AG04449 (cell line): ENCODE results near the gene DCTN3.

ENCODE experiments used
- CTCF ChIA-PET: fragments of 350-600 bp; formaldehyde crosslinking; extraction: SDS; loops from one replicate; lab custom pipeline; 2021; ENCODE audit warnings: antibody characterized with exemption; lab: Yijun Ruan, JAX
- POLR2A ChIA-PET: fragments of 400-600, 350-600 bp; formaldehyde crosslinking; extraction: SDS; loops from one replicate; lab custom pipeline; 2020; ENCODE audit warnings: antibody characterized with exemption, inconsistent platforms; lab: Yijun Ruan, JAX
- DNase-seq: peaks from one replicate; pipeline ENCODE4 v3.0.0-alpha.2; 2010; ENCODE audit warnings: low read depth, low spot score
- H3K4me3 ChIP-seq: 2 replicates; pipeline ENCODE4 v1.5.1; 2011; ENCODE audit warnings: low read depth, mild to moderate bottlenecking, control low read depth, low read length
- CTCF ChIP-seq: IDR thresholded peaks from one replicate; pipeline ENCODE4 v1.5.1; 2011; ENCODE audit warnings: mild to moderate bottlenecking, moderate library complexity, low read length, control low read depth, inconsistent platforms; ENCODE audit not compliant: insufficient read depth; ENCODE audit errors: missing control alignments

Gene DCTN3

GRCh38 chr9:34573599-34574325 lies 46.5 kb downstream of the DCTN3 start:
- ChIA-PET POLR2A (no interaction called here), CTCF (interaction anchor here (0.9 to 11.5 kb wide), 3 partner anchors 14 to 29 kb away, joined by 4 to 119 read pairs (median 12); no protein-coding TSS in a partner anchor)

GRCh38 chr9:34572628-34573027 lies 47.7 kb downstream of the DCTN3 start:
- CTCF ChIA-PET, result no interaction called here
- no peak overlapping the region for H3K4me3 ChIP-seq
- DNase-seq, result no peak
- POLR2A ChIA-PET, result no interaction called here
- no peak for TF ChIP-seq CTCF

More at GRCh38 chr9:34573599-34574325, 46.5 kb downstream of the DCTN3 start:
- DNase-seq, result no peak
- no peak for TF ChIP-seq CTCF
- no peak overlapping the region for H3K4me3 ChIP-seq

GRCh38 chr9:34572092-34572491 lies 48.2 kb downstream of the DCTN3 start:
- ChIA-PET POLR2A (no interaction called here), CTCF (interaction anchor here (0.8 to 4.0 kb wide), 2 partner anchors 20 to 26 kb away, joined by 3 to 19 read pairs; no protein-coding TSS in a partner anchor)
- TF ChIP-seq CTCF, result no peak
- no peak for DNase-seq
- H3K4me3 ChIP-seq, result no peak overlapping the region

GRCh38 chr9:34571481-34571810 lies 48.8 kb downstream of the DCTN3 start:
- no peak overlapping the region for H3K4me3 ChIP-seq
- ChIA-PET POLR2A (no interaction called here), CTCF (interaction anchor here (0.8 to 4.0 kb wide), 3 partner anchors 20 to 25 kb away, joined by 3 to 19 read pairs (median 5); no protein-coding TSS in a partner anchor)
- DNase-seq, result no peak
- no peak for TF ChIP-seq CTCF

- no peak for DNase-seq
Observed at GRCh38 chr9:34570809-34571480, 49.4 kb downstream of the DCTN3 start.

More at GRCh38 chr9:34570809-34571480, 49.4 kb downstream of the DCTN3 start:
- H3K4me3 ChIP-seq, result no peak overlapping the region
- CTCF ChIA-PET, result interaction anchor here (0.9 to 4.0 kb wide), 3 partner anchors 21 to 24 kb away, joined by 3 to 19 read pairs (median 5); no protein-coding TSS in a partner anchor
- POLR2A ChIA-PET, result no interaction called here
- no peak for TF ChIP-seq CTCF
